Measurements from ENCODE around the gene TFDP1.

TFDP1 gene

DNA sequence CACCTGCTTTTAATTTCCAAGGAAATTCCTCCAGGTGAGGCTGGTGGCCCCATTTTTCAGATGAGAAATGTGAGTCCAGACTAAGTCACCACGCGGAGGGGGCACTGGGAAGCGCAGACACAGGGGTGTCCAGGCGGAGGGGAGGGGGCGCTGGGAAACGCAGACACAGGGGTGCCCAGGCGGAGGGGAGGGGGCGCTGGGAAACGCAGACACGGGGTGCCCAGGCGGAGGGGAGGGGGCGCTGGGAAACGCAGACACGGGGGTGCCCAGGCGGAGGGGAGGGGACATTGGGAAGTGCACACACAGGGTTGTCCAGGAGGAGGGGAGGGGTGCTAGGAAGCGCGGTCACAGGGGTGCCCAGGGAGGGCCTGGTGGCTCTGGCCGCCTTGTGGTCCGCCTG lies 86.0 kb downstream of the TFDP1 start:
- Histone ChIP-seq H3K36me3 (ENCODE audit: low read depth) (no peaks in the 10 kb centered on the region), H3K9me3 (ENCODE audit: severe bottlenecking) (no peaks in the 10 kb centered on the region), H3K27ac (ENCODE audit: poor library complexity, severe bottlenecking) (no peak overlapping the region), H3K4me1 (ENCODE audit: insufficient read depth, poor library complexity, severe bottlenecking) (no peaks in the 10 kb centered on the region), H3K27me3 (ENCODE audit: insufficient read depth, poor library complexity, severe bottlenecking) (no peaks in the 10 kb centered on the region), H3K4me3 (ENCODE audit: severe bottlenecking) (no peak overlapping the region)
- TF ChIP-seq CTCF (IDR thresholded peaks at IDR 0.05; ENCODE audit: poor library complexity, severe bottlenecking) = no peak
- DNase-seq (ENCODE audit: low spot score) (no peak), ATAC-seq (ENCODE audit: low read depth) (no peak)

DNA sequence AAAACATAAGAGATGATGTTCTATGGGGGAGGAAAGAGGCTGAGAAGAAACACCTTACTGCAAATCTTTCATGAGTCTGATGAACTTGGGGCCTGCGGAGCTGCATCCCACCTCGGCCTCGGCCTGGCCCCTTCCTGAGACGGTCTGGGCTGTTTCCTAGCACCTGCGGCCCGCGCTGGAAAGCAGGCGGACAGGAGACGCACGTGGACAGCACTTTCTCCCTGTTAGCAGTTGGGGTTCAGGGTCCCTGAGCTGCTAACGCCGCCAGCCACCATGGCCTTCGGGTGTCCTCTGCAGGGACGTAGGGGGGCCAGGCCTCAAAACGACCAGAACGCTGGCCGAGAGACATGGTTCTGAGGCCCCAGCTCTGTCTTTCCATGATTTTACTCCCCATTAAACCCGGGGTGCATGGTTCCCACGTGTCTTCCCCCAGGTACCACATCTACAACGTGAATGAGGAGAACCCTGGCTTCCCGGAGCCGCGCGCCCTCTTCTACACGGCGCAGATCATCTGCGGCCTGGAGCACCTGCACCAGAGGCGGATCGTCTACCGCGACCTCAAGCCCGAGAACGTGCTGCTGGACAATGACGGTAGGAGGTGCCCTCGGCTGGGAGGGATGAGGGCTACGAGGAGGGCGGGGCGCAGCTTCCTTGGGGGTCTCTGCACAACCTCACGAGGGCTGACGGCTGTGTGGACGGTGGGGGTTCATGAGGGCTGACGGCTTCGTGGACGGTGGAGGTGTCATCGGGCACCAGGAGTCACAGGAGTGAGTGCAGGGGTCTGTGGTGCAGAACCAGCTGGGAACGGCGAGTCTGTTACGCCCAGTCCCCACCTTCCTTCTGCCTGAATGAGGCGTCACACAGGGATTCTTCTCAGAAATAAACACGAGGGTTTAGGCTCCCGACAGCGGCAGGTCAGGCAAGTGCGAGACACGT lies 86.8 kb downstream of the TFDP1 start:
- Histone ChIP-seq H3K4me1 (ENCODE audit: insufficient read depth, poor library complexity, severe bottlenecking) (no peaks in the 10 kb centered on the region), H3K27me3 (ENCODE audit: insufficient read depth, poor library complexity, severe bottlenecking) (no peaks in the 10 kb centered on the region), H3K36me3 (ENCODE audit: low read depth) (no peaks in the 10 kb centered on the region), H3K4me3 (ENCODE audit: severe bottlenecking) (no peak overlapping the region), H3K9me3 (ENCODE audit: severe bottlenecking) (no peaks in the 10 kb centered on the region), H3K27ac (ENCODE audit: poor library complexity, severe bottlenecking) (no peak overlapping the region)
- DNase-seq (ENCODE audit: low spot score) (peak; percentile 43), ATAC-seq (ENCODE audit: low read depth) (no peak)
- TF ChIP-seq CTCF (IDR thresholded peaks at IDR 0.05; ENCODE audit: poor library complexity, severe bottlenecking) = no peak

- no peaks in the 10 kb centered on the region for H3K36me3 ChIP-seq (ENCODE audit: low read depth)
- no peak overlapping the region for H3K27ac ChIP-seq (ENCODE audit: poor library complexity, severe bottlenecking)
- ATAC-seq (ENCODE audit: low read depth) (no peak), DNase-seq (ENCODE audit: low spot score) (peak; percentile 66)
- H3K27me3 ChIP-seq (ENCODE audit: insufficient read depth, poor library complexity, severe bottlenecking) = no peaks in the 10 kb centered on the region
- no peaks in the 10 kb centered on the region for H3K4me1 ChIP-seq (ENCODE audit: insufficient read depth, poor library complexity, severe bottlenecking)
- TF ChIP-seq CTCF (IDR thresholded peaks at IDR 0.05; ENCODE audit: poor library complexity, severe bottlenecking) = no peak
- H3K4me3 ChIP-seq (ENCODE audit: severe bottlenecking) = no peak overlapping the region
- no peaks in the 10 kb centered on the region for H3K9me3 ChIP-seq (ENCODE audit: severe bottlenecking)
These were observed 87.6 kb downstream of the TFDP1 start for GRCh38 chr13:113672002-113672651.

Measured in RWPE2 (cell line).